SK-N-SH (cell line): ENCODE data around the gene ABCC5. TPM values are rescaled to one million over a fixed set of nuclear protein-coding genes. Genes with fewer than 3 reads are reported as not detected.

Experiments
- CTCF ChIA-PET: fragments of 300-600, 350-600 bp; formaldehyde crosslinking; extraction: SDS; loops from one replicate; lab custom pipeline; 2021; lab: Yijun Ruan, JAX
- POLR2A ChIA-PET: fragments of 350-600 bp; sonication (Branson Sonifier 250); formaldehyde crosslinking; extraction: SDS; loops from one replicate; lab custom pipeline; 2020; ENCODE audit warnings: antibody characterized with exemption, inconsistent platforms; lab: Yijun Ruan, JAX
- DNase-seq: peaks from one replicate; pipeline ENCODE4 v3.0.0; 2012
- H2AFZ ChIP-seq: fragments of 200-600 bp; sonication (generic); 2 replicates; pipeline ENCODE4 v1.8.1; 2016; ENCODE audit warnings: antibody characterized with exemption, mild to moderate bottlenecking, low read depth
- H3F3A ChIP-seq: fragments of 200-600 bp; sonication (generic); replicated peaks from 2 replicates; pipeline ENCODE3; 2016; ENCODE audit warnings: antibody characterized with exemption, mild to moderate bottlenecking; ENCODE audit not compliant: insufficient read depth
- H3K27ac ChIP-seq, 2 experiments: fragments of 200-500 bp in 1 of 2; fragments of 200-600 bp in 1 of 2; sonication (Bioruptor generic) in 1 of 2; sonication (generic), shearing (Covaris generic) in 1 of 2; 2 replicates each; pipeline versions ENCODE4 v1.5.1 to v1.6.1; 2014 to 2016; ENCODE audit warnings: low read depth in 2 of 2, inconsistent platforms in 1 of 2, low read length in 1 of 2, mild to moderate bottlenecking in 1 of 2, mixed read lengths in 1 of 2
- H3K27me3 ChIP-seq: fragments of 200-600 bp; sonication (generic), shearing (Covaris generic); 2 replicates; pipeline ENCODE4 v1.6.1; 2016; ENCODE audit warnings: mixed run types; ENCODE audit not compliant: insufficient read depth
- H3K36me3 ChIP-seq, 2 experiments: fragments of 200-500 bp in 1 of 2; fragments of 200-600 bp in 1 of 2; sonication (Bioruptor generic) in 1 of 2; sonication (generic) in 1 of 2; replicated peaks in 1 of 2; 2 replicates each; pipeline versions ENCODE3 to v1.5.1; 2014 to 2016; ENCODE audit warnings: low read length in 1 of 2, mild to moderate bottlenecking in 1 of 2; ENCODE audit not compliant: insufficient read depth in 2 of 2, control insufficient read depth in 1 of 2
- H3K4me1 ChIP-seq, 2 experiments: fragments of 200-500 bp in 1 of 2; fragments of 200-600 bp in 1 of 2; sonication (Bioruptor generic) in 1 of 2; sonication (generic), shearing (Covaris generic) in 1 of 2; 2 replicates each; pipeline versions ENCODE4 v1.5.1 to v1.6.1; 2014 to 2016; ENCODE audit warnings: low read depth in 1 of 2, low read length in 1 of 2, mixed run types in 1 of 2; ENCODE audit not compliant: insufficient read depth in 2 of 2, control insufficient read depth in 1 of 2
- H3K4me2 ChIP-seq: fragments of 200-600 bp; sonication (generic), shearing (Covaris generic); 2 replicates; pipeline ENCODE4 v1.6.1; 2017; ENCODE audit warnings: mixed run types
- H3K4me3 ChIP-seq, 2 experiments: fragments of 200-500 bp in 1 of 2; fragments of 200-600 bp in 1 of 2; sonication (Bioruptor generic) in 1 of 2; sonication (generic), shearing (Covaris generic) in 1 of 2; 2 replicates each; pipeline versions ENCODE4 v1.5.1 to v1.8.1; 2014 to 2016; ENCODE audit warnings: low read depth in 2 of 2, inconsistent platforms in 1 of 2, low read length in 1 of 2, mild to moderate bottlenecking in 1 of 2, mixed read lengths in 1 of 2, moderate library complexity in 1 of 2
- H3K79me2 ChIP-seq: fragments of 200-600 bp; sonication (generic); 2 replicates; pipeline ENCODE4 v1.8.1; 2017; ENCODE audit warnings: mild to moderate bottlenecking; ENCODE audit not compliant: insufficient read depth
- H3K9ac ChIP-seq: fragments of 200-600 bp; sonication (generic); 2 replicates; pipeline ENCODE4 v1.6.1; 2017; ENCODE audit warnings: mixed run types
- H3K9me2 ChIP-seq: fragments of 200-600 bp; sonication (generic); 2 replicates; pipeline ENCODE4 v1.6.1; 2017; ENCODE audit warnings: mixed run types
- H3K9me3 ChIP-seq: fragments of 200-600 bp; sonication (generic); 2 replicates; pipeline ENCODE4 v1.6.1; 2017; ENCODE audit warnings: mixed run types, mild to moderate bottlenecking, moderate library complexity
- H4K20me1 ChIP-seq: fragments of 200-600 bp; sonication (generic); 2 replicates; pipeline ENCODE4 v1.6.1; 2017; ENCODE audit warnings: mild to moderate bottlenecking, mixed run types; ENCODE audit not compliant: insufficient read depth
- EP300 ChIP-seq, 2 experiments: IDR thresholded peaks; 2 replicates each; pipeline versions ENCODE4 v1.4.0 to v1.6.1; 2012; ENCODE audit warnings: borderline replicate concordance in 1 of 2, low read depth in 1 of 2, low read length in 1 of 2
- FOXJ3 ChIP-seq: sonication (generic); formaldehyde crosslinking; IDR thresholded peaks from 2 replicates; pipeline ENCODE4 v1.5.1; 2020; ENCODE audit warnings: mild to moderate bottlenecking, missing genetic modification reagents
- GATA2 ChIP-seq: sonication (generic); formaldehyde crosslinking; IDR thresholded peaks from 2 replicates; pipeline ENCODE4 v1.5.0; 2020; ENCODE audit warnings: mild to moderate bottlenecking, missing genetic modification reagents
- IRF3 ChIP-seq: fragments of 150-350 bp; IDR thresholded peaks from 2 replicates; pipeline ENCODE4 v1.6.1; 2016; ENCODE audit warnings: mild to moderate bottlenecking, low read depth, low read length
- JUND ChIP-seq: IDR thresholded peaks from 2 replicates; pipeline ENCODE4 v1.4.0; 2012
- RAD21 ChIP-seq: IDR thresholded peaks from 2 replicates; pipeline ENCODE4 v1.6.1; 2012; ENCODE audit warnings: mild to moderate bottlenecking, low read length
- SIN3A ChIP-seq: IDR thresholded peaks from 2 replicates; pipeline ENCODE4 v1.6.1; 2012; ENCODE audit warnings: low read depth, mild to moderate bottlenecking, low read length, moderate library complexity, borderline replicate concordance
- SMC3 ChIP-seq: IDR thresholded peaks from 2 replicates; pipeline ENCODE4 v1.6.1; 2012; ENCODE audit warnings: low read depth, low read length, improper control_type of control experiment
- YY1 ChIP-seq: IDR thresholded peaks from 2 replicates; pipeline ENCODE4 v1.4.0; 2012; ENCODE audit warnings: low read depth, mild to moderate bottlenecking
- WGBS: methylation state at CpG from one replicate; pipeline ENCODE4 v1.1.6; 2017; ENCODE audit warnings: low lambda C conversion rate; 5-methylcytosine and 5-hydroxymethylcytosine counted together
- polyA plus RNA-seq, 3 experiments: library from polyadenylated mRNA; depleted of rRNA; stranded (reverse); fragments of >200 nt; gene quantifications; 2 replicates each; pipeline ENCODE4 v1.2.3, GENCODE V29; 2012
- TF ChIP-seq, protein P1 (sequence below): IDR thresholded peaks from 2 replicates; pipeline ENCODE4 v1.4.0; 2012; ENCODE audit warnings: low read depth, borderline replicate concordance
- TF ChIP-seq, protein P2 (sequence below): IDR thresholded peaks from 2 replicates; pipeline ENCODE4 v1.4.0; 2012; ENCODE audit warnings: low read depth

Gene ABCC5
- polyA plus RNA-seq, 1 of the 3 experiments (the other 2 are of a cell fraction): 25.9 TPM

- 100% methylated on average over 2 of the region's 4 CpGs for WGBS
- no peak overlapping the region for H3K27ac ChIP-seq
- DNase-seq: no peak
- H3K4me1 ChIP-seq: no peaks in the 10 kb centered on the region
- POLR2A ChIA-PET: no interaction called here
- no peak for TF ChIP-seq JUND
- H2AFZ ChIP-seq: no peak overlapping the region
- H3F3A ChIP-seq: no peaks in the 10 kb centered on the region
- no peak overlapping the region for H3K4me3 ChIP-seq
- no peaks in the 10 kb centered on the region for H4K20me1 ChIP-seq
- CTCF ChIA-PET: no interaction called here
- H3K36me3 ChIP-seq: peaks cover 10 to 45% of the 10 kb centered on the region in 2 experiments
- no peaks in the 10 kb centered on the region for H3K27me3 ChIP-seq
- no peaks in the 10 kb centered on the region for H3K9me3 ChIP-seq
- H3K79me2 ChIP-seq: no peaks in the 10 kb centered on the region
- H3K9ac ChIP-seq: no peak overlapping the region
- no peak overlapping the region for H3K4me2 ChIP-seq
- no peaks in the 10 kb centered on the region for H3K9me2 ChIP-seq
Observed at GRCh38 chr3:183966361-183966791, 51.3 kb downstream of the ABCC5 start.

DNA sequence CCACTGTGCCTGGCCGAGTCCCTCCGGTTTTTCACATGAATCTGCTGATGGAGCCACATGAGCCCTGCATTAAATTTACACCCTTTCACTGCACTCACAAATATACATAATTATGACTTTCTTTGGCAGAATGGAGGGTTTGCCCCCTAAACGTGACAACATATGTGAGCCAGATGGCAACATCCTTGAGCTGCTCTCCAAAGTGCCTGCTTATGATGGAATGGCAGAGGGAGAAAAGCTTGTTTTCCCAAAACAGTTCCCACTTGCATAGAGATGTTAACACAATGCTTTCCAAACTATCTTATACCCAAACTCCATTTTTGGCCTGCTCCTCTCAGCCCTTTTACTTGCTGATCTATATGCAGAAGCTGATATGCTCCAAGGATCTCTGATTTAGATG lies 54.9 kb downstream of the ABCC5 start:
- Histone ChIP-seq H3K36me3 (peaks cover 12 to 45% of the 10 kb centered on the region in 2 experiments), H3F3A (no peaks in the 10 kb centered on the region), H3K9ac (no peak overlapping the region), H3K4me2 (no peak overlapping the region), H3K4me1 (no peaks in the 10 kb centered on the region), H4K20me1 (no peaks in the 10 kb centered on the region), H2AFZ (no peak overlapping the region), H3K9me2 (no peaks in the 10 kb centered on the region), H3K27me3 (no peaks in the 10 kb centered on the region), H3K27ac (no peak overlapping the region), H3K79me2 (no peaks in the 10 kb centered on the region), H3K9me3 (no peaks in the 10 kb centered on the region), H3K4me3 (no peak overlapping the region)
- TF ChIP-seq SMC3: no peak
- no peak for TF ChIP-seq RAD21
- no peak for TF ChIP-seq YY1
- TF ChIP-seq FOXJ3 (CRISPR knock-in tag): no peak
- TF ChIP-seq, protein P1, sequence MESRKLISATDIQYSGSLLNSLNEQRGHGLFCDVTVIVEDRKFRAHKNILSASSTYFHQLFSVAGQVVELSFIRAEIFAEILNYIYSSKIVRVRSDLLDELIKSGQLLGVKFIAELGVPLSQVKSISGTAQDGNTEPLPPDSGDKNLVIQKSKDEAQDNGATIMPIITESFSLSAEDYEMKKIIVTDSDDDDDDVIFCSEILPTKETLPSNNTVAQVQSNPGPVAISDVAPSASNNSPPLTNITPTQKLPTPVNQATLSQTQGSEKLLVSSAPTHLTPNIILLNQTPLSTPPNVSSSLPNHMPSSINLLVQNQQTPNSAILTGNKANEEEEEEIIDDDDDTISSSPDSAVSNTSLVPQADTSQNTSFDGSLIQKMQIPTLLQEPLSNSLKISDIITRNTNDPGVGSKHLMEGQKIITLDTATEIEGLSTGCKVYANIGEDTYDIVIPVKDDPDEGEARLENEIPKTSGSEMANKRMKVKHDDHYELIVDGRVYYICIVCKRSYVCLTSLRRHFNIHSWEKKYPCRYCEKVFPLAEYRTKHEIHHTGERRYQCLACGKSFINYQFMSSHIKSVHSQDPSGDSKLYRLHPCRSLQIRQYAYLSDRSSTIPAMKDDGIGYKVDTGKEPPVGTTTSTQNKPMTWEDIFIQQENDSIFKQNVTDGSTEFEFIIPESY: no peak
- no peak for TF ChIP-seq JUND
- TF ChIP-seq EP300 (IDR thresholded peaks at IDR 0.05; ENCODE audit: borderline replicate concordance in 1 of 2, low read depth in 1 of 2, low read length in 1 of 2): no peak
- TF ChIP-seq, protein P2, sequence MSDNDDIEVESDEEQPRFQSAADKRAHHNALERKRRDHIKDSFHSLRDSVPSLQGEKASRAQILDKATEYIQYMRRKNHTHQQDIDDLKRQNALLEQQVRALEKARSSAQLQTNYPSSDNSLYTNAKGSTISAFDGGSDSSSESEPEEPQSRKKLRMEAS: no peak
- no peak for TF ChIP-seq IRF3
- no peak for TF ChIP-seq GATA2 (CRISPR knock-in tag)
- no peak for TF ChIP-seq SIN3A
- DNase-seq: no peak
- POLR2A ChIA-PET: interaction anchor here (0.7 kb wide), 1 partner anchor 1144 kb away, joined by 4 read pairs; no protein-coding TSS in a partner anchor
- CTCF ChIA-PET: no interaction called here
- 100% methylated on average over 3 of the region's 3 CpGs for WGBS
